Heart left ventricle (tissue), 16 donors: ENCODE results near the gene RALBP1. TPM values are rescaled to one million over a fixed set of nuclear protein-coding genes. Genes with fewer than 3 reads are reported as not detected.
"Not testable (repeated sequence)": the region's sequence is repeated elsewhere in the genome, so short reads cannot be mapped to it uniquely, and the experiment has no call there.

Experiments used
- ATAC-seq, 4 donors: fragments of 200-7000 bp; cut with Tn5 transposase; one replicate each; pipeline ENCODE4 v1.9.1; 2020 to 2022; ENCODE audit warnings: moderate library complexity in 4 of 4, mild to moderate bottlenecking in 3 of 4, moderate number of reproducible peaks in 1 of 4
- DNase-seq, 5 donors: peaks; one replicate each; pipeline ENCODE4 v3.0.0-alpha.2; 2020
- H3K27ac ChIP-seq, 12 donors: fragments of 200-600 bp; sonication (generic) in 4 of 12; one replicate each; pipeline versions ENCODE4 v1.5.0 to v1.8.0; 2016 to 2022; ENCODE audit warnings: mild to moderate bottlenecking in 2 of 12
- H3K27me3 ChIP-seq, 9 donors: fragments of 200-600 bp; sonication (generic) in 2 of 9; one replicate each; pipeline versions ENCODE4 v1.5.1 to v1.8.0; 2016 to 2022; ENCODE audit warnings: mild to moderate bottlenecking in 3 of 9
- H3K36me3 ChIP-seq, 9 donors: fragments of 200-600 bp; sonication (generic) in 2 of 9; one replicate each; pipeline versions ENCODE4 v1.5.0 to v1.8.0; 2018 to 2022; ENCODE audit warnings: mild to moderate bottlenecking in 2 of 9
- H3K4me1 ChIP-seq, 12 donors: fragments of 200-600 bp; sonication (generic) in 4 of 12; one replicate each; pipeline versions ENCODE4 v1.5.0 to v1.8.0; 2016 to 2022; ENCODE audit warnings: mild to moderate bottlenecking in 3 of 12
- H3K4me3 ChIP-seq, 12 donors: fragments of 200-600 bp; sonication (generic) in 4 of 12; one replicate each; pipeline versions ENCODE4 v1.5.0 to v1.8.0; 2017 to 2022; ENCODE audit warnings: mild to moderate bottlenecking in 9 of 12, moderate library complexity in 4 of 12
- H3K9me3 ChIP-seq, 12 donors: fragments of 200-600 bp; sonication (generic) in 4 of 12; one replicate each; pipeline versions ENCODE4 v1.5.0 to v1.8.0; 2016 to 2022; ENCODE audit warnings: mild to moderate bottlenecking in 1 of 12
- POLR2A ChIP-seq, 2 donors: fragments of 450-650 bp; IDR thresholded peaks; one replicate each; pipeline ENCODE4 v1.6.1; 2017; ENCODE audit warnings: antibody characterized with exemption in 2 of 2, mild to moderate bottlenecking in 2 of 2, moderate library complexity in 2 of 2
- WGBS, 4 donors: extraction: QIAGEN DNeasy Blood & Tissue Kit in 2 of 4; methylation state at CpG; one replicate each; pipeline versions ENCODE4 v1.1.5 to v1.1.7; 2013 to 2018; 5-methylcytosine and 5-hydroxymethylcytosine counted together
- intact Hi-C, 10 donors: fragments of 100-400 bp; cut with DNase I; formaldehyde crosslinking; loops; one replicate each; pipeline versions ENCODE4 v1.11.1 to v1.14.2; 2022
- polyA plus RNA-seq, 2 donors: library from polyadenylated mRNA; stranded (reverse); fragments of 200-250 nt; gene quantifications; one replicate each; pipeline ENCODE4 v1.2.3, GENCODE V29; 2013
- total RNA-seq, 9 donors: library from RNA; depleted of rRNA in 2 of 9; stranded (reverse); fragments of >200 nt in 2 of 9; fragmentation: NEBNext Ultra II Directional in 3 of 9; extraction: Animal tissue kit (Norgen Biotek cat#: 25700) in 3 of 9; gene quantifications; one replicate each; pipeline versions ENCODE4 v1.1.0 to v1.2.4, GENCODE V29; 2016 to 2023
- TF ChIP-seq, protein P1 (sequence below), 12 donors: fragments of 200-600 bp; sonication (generic) in 4 of 12; IDR thresholded peaks; one replicate each; pipeline versions ENCODE4 v1.5.0 to v1.8.0; 2018 to 2022; ENCODE audit warnings: antibody characterized with exemption in 12 of 12, mild to moderate bottlenecking in 5 of 12
- donor health status: ischemic (EF 13 %, LVEDD 7.1; RV severe dilation, severe dysfunction).
- donor health status: healthy with polysubstance abuse.
- donor health status: DM: no; HTN: yes; CAD: no.
- donor health status: DM: no; HTN: no; CAD: no.
- donor health status: ischemic (EF 25% LVEDD 6.9; RV normal size, moderate dysfunction).
- donor health status: ischemic (EF 25% LVEDD 5.7; RV mildly dilated, moderate dysfunction).
- donor health status: healthy.
- donor health status: DM: yes; HTN: yes; CAD: no.
- donor health status: ischemic (EF 35%, LVEDD 5.7; RV mildly dilated, moderate dysfunction).
- donor health status: nonischemic (EF 11% LVEDD 7.7; RV severe dilation, severe dysfunction).
- donor health status: DM: yes; HTN: yes; CAD: no.
- donor health status: PGD.
- donor health status: ischemic (EF 29% LVEDD 5.4; RV normal size, mild dysfunction).
- donor health status: nonischemic (EF 23%, LVEDD 6.1; RV moderate dilation, normal function).

The RALBP1 gene
- total and polyA plus RNA-seq, 11 donors, result 20.9 to 91.1 (median 47.8) TPM

DNA sequence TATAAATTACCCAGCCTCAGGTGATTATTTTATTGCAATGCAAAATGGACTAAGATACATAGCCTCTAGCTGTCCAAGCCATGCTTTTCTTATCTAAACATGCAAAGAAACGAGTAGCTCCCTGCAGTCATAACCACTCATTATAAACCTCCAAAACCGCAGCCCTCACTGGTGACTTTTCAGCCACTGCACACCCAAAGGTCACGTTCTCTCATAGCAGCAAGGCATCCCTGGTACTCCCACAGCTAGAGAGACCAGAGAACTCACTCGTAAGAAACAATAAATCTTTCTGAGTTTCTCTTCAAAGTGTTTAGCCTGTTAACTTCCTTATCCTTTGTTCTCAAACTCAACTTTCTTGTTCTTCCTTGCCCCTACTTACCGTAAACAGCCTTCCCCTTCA lies 28.5 kb upstream of the RALBP1 start:
- H3K36me3 ChIP-seq, result no peaks in the 10 kb centered on the region
- peaks cover 0 to 10% (median 0%) of the 10 kb centered on the region in 12 donors for H3K9me3 ChIP-seq
- no peak overlapping the region for H3K4me3 ChIP-seq
- H3K27ac ChIP-seq, result no peak overlapping the region
- intact Hi-C loops, result no loop called here
- ATAC-seq (no peak), DNase-seq (no peak)
- TF ChIP-seq, protein P1, sequence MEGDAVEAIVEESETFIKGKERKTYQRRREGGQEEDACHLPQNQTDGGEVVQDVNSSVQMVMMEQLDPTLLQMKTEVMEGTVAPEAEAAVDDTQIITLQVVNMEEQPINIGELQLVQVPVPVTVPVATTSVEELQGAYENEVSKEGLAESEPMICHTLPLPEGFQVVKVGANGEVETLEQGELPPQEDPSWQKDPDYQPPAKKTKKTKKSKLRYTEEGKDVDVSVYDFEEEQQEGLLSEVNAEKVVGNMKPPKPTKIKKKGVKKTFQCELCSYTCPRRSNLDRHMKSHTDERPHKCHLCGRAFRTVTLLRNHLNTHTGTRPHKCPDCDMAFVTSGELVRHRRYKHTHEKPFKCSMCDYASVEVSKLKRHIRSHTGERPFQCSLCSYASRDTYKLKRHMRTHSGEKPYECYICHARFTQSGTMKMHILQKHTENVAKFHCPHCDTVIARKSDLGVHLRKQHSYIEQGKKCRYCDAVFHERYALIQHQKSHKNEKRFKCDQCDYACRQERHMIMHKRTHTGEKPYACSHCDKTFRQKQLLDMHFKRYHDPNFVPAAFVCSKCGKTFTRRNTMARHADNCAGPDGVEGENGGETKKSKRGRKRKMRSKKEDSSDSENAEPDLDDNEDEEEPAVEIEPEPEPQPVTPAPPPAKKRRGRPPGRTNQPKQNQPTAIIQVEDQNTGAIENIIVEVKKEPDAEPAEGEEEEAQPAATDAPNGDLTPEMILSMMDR (IDR thresholded peaks at IDR 0.05), result no peak
- TF ChIP-seq POLR2A (IDR thresholded peaks at IDR 0.05), result no peak
- no peaks in the 10 kb centered on the region for H3K4me1 ChIP-seq
- WGBS, 4 donors, result 86 to 90% (median 88%) methylated on average over 5 of the region's 5 CpGs
- H3K27me3 ChIP-seq, result no peaks in the 10 kb centered on the region

DNA sequence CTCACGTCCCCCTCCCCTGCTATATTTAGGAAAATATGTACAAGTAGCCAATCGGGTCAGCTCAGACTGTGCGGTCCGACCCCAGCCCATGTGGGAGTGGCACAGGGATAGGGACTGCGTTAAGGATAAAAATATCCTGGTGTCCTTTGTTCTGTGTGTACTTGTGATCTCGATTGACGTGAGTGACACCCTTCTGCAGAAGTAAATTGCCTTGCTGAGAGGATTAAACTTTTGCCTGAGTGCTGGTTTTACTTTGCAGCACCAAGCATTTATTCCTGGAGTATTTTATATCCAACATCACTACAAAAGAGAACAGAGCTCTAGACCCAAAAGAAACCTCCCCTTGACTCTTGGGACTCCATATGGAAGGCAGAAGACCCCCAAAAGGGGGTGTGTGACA lies 28.0 kb upstream of the RALBP1 start:
- no peaks in the 10 kb centered on the region for H3K4me1 ChIP-seq
- ATAC-seq (no peak), DNase-seq (no peak)
- intact Hi-C loops, result no loop called here
- H3K36me3 ChIP-seq, result no peaks in the 10 kb centered on the region
- H3K27me3 ChIP-seq, result no peaks in the 10 kb centered on the region
- TF ChIP-seq POLR2A (IDR thresholded peaks at IDR 0.05), result no peak
- TF ChIP-seq, protein P1 (IDR thresholded peaks at IDR 0.05), result no peak
- no peak overlapping the region for H3K4me3 ChIP-seq
- H3K27ac ChIP-seq, result no peak overlapping the region
- peaks cover 0 to 10% (median 0%) of the 10 kb centered on the region in 12 donors for H3K9me3 ChIP-seq
- WGBS, 4 donors, result 92 to 94% (median 92%) methylated on average over 7 of the region's 7 CpGs

DNA sequence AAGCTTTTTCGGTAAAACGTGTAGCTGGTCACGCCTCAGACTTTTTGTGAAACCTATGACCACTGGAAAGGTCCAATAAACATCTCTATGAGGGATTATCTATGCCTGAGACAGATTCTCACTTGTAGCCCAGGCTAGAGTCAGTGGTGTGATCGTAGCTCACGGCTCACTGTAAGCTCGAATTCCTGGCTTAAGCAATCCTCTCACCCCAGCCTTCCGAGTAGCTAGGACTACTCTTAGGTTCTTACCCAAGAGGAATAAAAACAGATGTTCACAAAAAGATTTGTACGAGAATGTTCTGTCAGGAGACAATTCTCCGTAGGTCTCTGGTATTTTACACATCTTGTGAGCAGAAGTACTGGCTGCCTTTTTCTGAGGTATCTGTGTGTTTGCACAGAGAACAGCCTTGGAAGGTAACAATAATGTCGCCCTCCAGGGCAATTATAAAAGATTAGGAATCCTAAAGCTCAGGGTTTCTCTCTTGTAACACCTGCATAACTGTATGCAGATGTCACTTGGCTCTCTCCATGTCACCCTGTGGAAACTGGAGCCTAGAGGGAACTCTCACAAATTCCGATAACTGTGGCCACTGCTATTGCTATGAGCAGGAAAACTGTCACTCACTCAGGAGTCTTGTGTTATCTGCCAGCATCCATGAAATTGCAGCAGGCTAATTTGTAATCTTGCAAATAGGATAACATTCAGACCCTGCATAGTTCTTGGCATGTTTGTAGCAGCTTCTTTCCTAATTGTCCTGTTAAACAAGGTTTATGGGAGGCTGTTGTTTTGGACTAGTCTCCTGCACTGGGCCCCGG lies 25.5 kb upstream of the RALBP1 start:
- intact Hi-C loops, result no loop called here
- Histone ChIP-seq H3K4me1 (peaks cover 0 to 10% (median 0%) of the 10 kb centered on the region in 12 donors), H3K9me3 (peaks cover 0 to 10% (median 0%) of the 10 kb centered on the region in 12 donors), H3K36me3 (no peaks in the 10 kb centered on the region), H3K27me3 (no peaks in the 10 kb centered on the region), H3K4me3 (no peak overlapping the region), H3K27ac (no peak overlapping the region)
- no peak for TF ChIP-seq POLR2A (IDR thresholded peaks at IDR 0.05)
- ATAC-seq (no peak), DNase-seq (no peak)
- 69 to 74% (median 71%) methylated on average over 12 of the region's 12 CpGs for WGBS, 4 donors

DNA sequence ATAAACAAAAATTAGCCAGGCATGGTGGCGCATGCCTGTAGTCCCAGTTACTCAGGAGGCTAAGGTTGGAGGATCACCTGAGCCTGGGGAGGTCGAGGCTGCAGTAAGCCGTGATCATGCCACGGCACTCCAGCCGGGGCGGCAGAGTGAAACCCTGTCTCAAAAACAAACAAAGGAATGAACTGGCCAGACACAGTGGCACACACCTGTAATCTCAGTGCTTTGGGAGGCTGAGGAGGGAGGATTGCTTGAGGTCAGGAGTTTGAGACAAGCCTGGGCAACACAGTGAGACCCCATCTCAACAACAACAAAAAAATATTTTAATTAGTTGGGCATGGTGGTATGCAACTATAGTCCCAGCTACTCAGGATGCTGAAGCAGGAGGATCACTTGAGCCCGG lies 24.4 kb upstream of the RALBP1 start:
- H3K4me1 ChIP-seq, ATAC-seq, H3K27ac ChIP-seq, DNase-seq, H3K27me3 ChIP-seq, intact Hi-C loops, H3K36me3 ChIP-seq, H3K4me3 ChIP-seq: not testable (repeated sequence)
- 86 to 97% (median 93%) methylated on average over 7 of the region's 7 CpGs for WGBS, 4 donors
- H3K9me3 ChIP-seq, result peaks cover 0 to 18% (median 5%) of the 10 kb centered on the region in 12 donors

DNA sequence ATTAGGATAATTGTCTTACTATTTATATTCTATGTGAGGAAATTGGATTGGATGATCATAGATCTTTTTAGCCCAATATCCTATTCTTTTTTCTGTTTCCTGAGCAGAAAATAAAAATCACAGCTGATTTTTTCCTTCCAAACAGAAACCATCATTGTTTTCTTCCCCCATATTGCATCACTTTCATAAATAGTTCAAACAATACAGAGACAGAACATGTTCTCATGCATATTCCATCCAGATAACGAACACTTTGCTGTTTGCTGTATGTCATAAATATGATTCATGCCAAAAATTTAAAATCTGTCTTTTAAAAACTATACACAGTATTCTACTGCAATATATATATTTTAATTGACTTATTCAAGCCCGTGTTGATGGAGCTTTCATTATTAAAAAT lies 22.0 kb upstream of the RALBP1 start:
- ATAC-seq (no peak), DNase-seq (no peak)
- intact Hi-C loops, result no loop called here
- no peak overlapping the region for H3K4me3 ChIP-seq
- TF ChIP-seq, protein P1 (IDR thresholded peaks at IDR 0.05), result no peak
- TF ChIP-seq POLR2A (IDR thresholded peaks at IDR 0.05), result no peak
- H3K4me1 ChIP-seq, result peaks cover 0 to 10% (median 0%) of the 10 kb centered on the region in 12 donors
- H3K27me3 ChIP-seq, result no peaks in the 10 kb centered on the region
- 64 to 80% (median 71%) methylated on average over 2 of the region's 2 CpGs for WGBS, 4 donors
- H3K36me3 ChIP-seq, result no peaks in the 10 kb centered on the region
- H3K27ac ChIP-seq, result no peak overlapping the region
- H3K9me3 ChIP-seq, result peaks cover 0 to 19% (median 10%) of the 10 kb centered on the region in 12 donors
